Activated CD4-positive, alpha-beta memory T cell treated with anti-CD3 and anti-CD28 coated beads, Interleukin-2, amount 10 ng/mL, durations not matched to agents 7 days and 5 days (primary cell): ENCODE data around the gene IRF7. TPM values are rescaled to one million over a fixed set of nuclear protein-coding genes. Genes with fewer than 3 reads are reported as not detected.

ENCODE experiments used
- CTCF ChIA-PET: fragments of 350-600 bp; sonication (Branson Sonifier 250); formaldehyde crosslinking; loops from one replicate; lab custom pipeline; 2021; ENCODE audit warnings: antibody characterized with exemption, inconsistent platforms; lab: Charles Lee
- POLR2A ChIA-PET: fragments of 350-600 bp; sonication (Branson Sonifier 250); formaldehyde crosslinking; loops from one replicate; lab custom pipeline; 2021; ENCODE audit warnings: antibody characterized with exemption; lab: Charles Lee
- DNase-seq: peaks from one replicate; pipeline ENCODE4 v3.0.0-alpha.2; 2020
- H3K27ac Mint-ChIP-seq: one replicate; pipeline ENCODE4 v1.8.0; 2021; ENCODE audit warnings: mild to moderate bottlenecking, mixed read lengths
- H3K27me3 Mint-ChIP-seq: one replicate; pipeline ENCODE4 v1.8.0; 2021; ENCODE audit warnings: mixed read lengths
- H3K36me3 Mint-ChIP-seq: one replicate; pipeline ENCODE4 v1.8.0; 2021; ENCODE audit warnings: low read depth, mixed read lengths
- H3K4me1 Mint-ChIP-seq: one replicate; pipeline ENCODE4 v1.8.0; 2021; ENCODE audit warnings: mixed read lengths
- H3K4me3 Mint-ChIP-seq: one replicate; pipeline ENCODE4 v1.8.0; 2021; ENCODE audit warnings: mild to moderate bottlenecking, mixed read lengths
- H3K9me3 Mint-ChIP-seq: one replicate; pipeline ENCODE4 v1.8.0; 2021; ENCODE audit warnings: mixed read lengths
- total RNA-seq, 2 experiments: library from RNA; stranded (reverse); gene quantifications; one replicate each; pipeline ENCODE4 v1.2.3, GENCODE V29; 2021

The IRF7 gene
- total RNA-seq, 2 experiments from 2014 or later: 220 to 221 TPM

- DNase-seq: no peak
- H3K27me3 Mint-ChIP-seq: no peaks in the 10 kb centered on the region
- H3K36me3 Mint-ChIP-seq: peaks cover 63% of the 10 kb centered on the region
- ChIA-PET POLR2A (interaction anchor here (0.8 to 1.6 kb wide), 2 partner anchors 9 to 20 kb away, joined by 3 read pairs; partner anchors contain the start of gene IRF7), CTCF (no interaction called here)
- H3K4me3 Mint-ChIP-seq: no peak overlapping the region
- no peak overlapping the region for H3K27ac Mint-ChIP-seq
- H3K4me1 Mint-ChIP-seq: peaks cover 2% of the 10 kb centered on the region
- H3K9me3 Mint-ChIP-seq: no peaks in the 10 kb centered on the region
Observed at GRCh38 chr11:607020-607780, 8.6 kb downstream of the IRF7 start.

GRCh38 chr11:606245-606644 lies 9.5 kb downstream of the IRF7 start:
- ChIA-PET CTCF (no interaction called here), POLR2A (interaction anchor here (0.8 kb wide), 1 partner anchor 10 kb away, joined by 3 read pairs; the partner anchor contains the start of gene IRF7)
- no peak for DNase-seq
- Mint-ChIP-seq H3K27me3 (no peaks in the 10 kb centered on the region), H3K27ac (no peak overlapping the region), H3K9me3 (no peaks in the 10 kb centered on the region), H3K36me3 (peaks cover 63% of the 10 kb centered on the region), H3K4me3 (no peak overlapping the region), H3K4me1 (no peaks in the 10 kb centered on the region)

- Mint-ChIP-seq H3K27ac (no peak overlapping the region), H3K4me3 (no peak overlapping the region), H3K36me3 (peaks cover 59% of the 10 kb centered on the region), H3K9me3 (no peaks in the 10 kb centered on the region), H3K27me3 (no peaks in the 10 kb centered on the region), H3K4me1 (no peaks in the 10 kb centered on the region)
- no peak for DNase-seq
- ChIA-PET CTCF (no interaction called here), POLR2A (interaction anchor here (1.3 kb wide), 1 partner anchor 9 kb away, joined by 5 read pairs; no protein-coding TSS in a partner anchor)
Observed at GRCh38 chr11:605286-606129, 10.2 kb downstream of the IRF7 start.

- Mint-ChIP-seq H3K4me1 (no peaks in the 10 kb centered on the region), H3K27ac (no peak overlapping the region), H3K27me3 (no peaks in the 10 kb centered on the region), H3K9me3 (no peaks in the 10 kb centered on the region), H3K36me3 (peaks cover 56% of the 10 kb centered on the region), H3K4me3 (no peak overlapping the region)
- ChIA-PET CTCF (no interaction called here), POLR2A (no interaction called here)
- DNase-seq: no peak
Observed at GRCh38 chr11:603154-603553, 12.6 kb downstream of the IRF7 start.

- H3K27me3 Mint-ChIP-seq: no peaks in the 10 kb centered on the region
- ChIA-PET POLR2A (interaction anchor here (0.9 kb wide), 1 partner anchor 26 kb away, joined by 3 read pairs; the partner anchor contains the start of gene PHRF1), CTCF (interaction anchor here (0.7 kb wide), 1 partner anchor 234 kb away, joined by 4 read pairs; no protein-coding TSS in a partner anchor)
- H3K4me1 Mint-ChIP-seq: peaks cover 5% of the 10 kb centered on the region
- H3K4me3 Mint-ChIP-seq: no peak overlapping the region
- DNase-seq: no peak
- H3K27ac Mint-ChIP-seq: no peak overlapping the region
- peaks cover 54% of the 10 kb centered on the region for H3K36me3 Mint-ChIP-seq
- H3K9me3 Mint-ChIP-seq: no peaks in the 10 kb centered on the region
Observed at GRCh38 chr11:601573-602245, 14.0 kb downstream of the IRF7 start.

- ChIA-PET POLR2A (no interaction called here), CTCF (no interaction called here)
- Mint-ChIP-seq H3K4me3 (no peak overlapping the region), H3K27ac (peak overlapping the region; percentile 7), H3K36me3 (peaks cover 54% of the 10 kb centered on the region), H3K27me3 (no peaks in the 10 kb centered on the region), H3K9me3 (no peaks in the 10 kb centered on the region), H3K4me1 (peaks cover 25% of the 10 kb centered on the region)
- DNase-seq: no peak
Observed at GRCh38 chr11:598005-598680, 17.6 kb downstream of the IRF7 start.

- ChIA-PET CTCF (no interaction called here), POLR2A (no interaction called here)
- no peaks in the 10 kb centered on the region for H3K9me3 Mint-ChIP-seq
- no peak overlapping the region for H3K27ac Mint-ChIP-seq
- DNase-seq: no peak
- H3K27me3 Mint-ChIP-seq: no peaks in the 10 kb centered on the region
- H3K36me3 Mint-ChIP-seq: peaks cover 57% of the 10 kb centered on the region
- peaks cover 25% of the 10 kb centered on the region for H3K4me1 Mint-ChIP-seq
- no peak overlapping the region for H3K4me3 Mint-ChIP-seq
Observed at GRCh38 chr11:597166-597725, 18.5 kb downstream of the IRF7 start.

GRCh38 chr11:596374-596773 lies 19.4 kb downstream of the IRF7 start:
- CTCF ChIA-PET: interaction anchor here (1.3 kb wide), 1 partner anchor 42 kb away, joined by 3 read pairs; no protein-coding TSS in a partner anchor
- peak; percentile 59 for DNase-seq
- Mint-ChIP-seq H3K9me3 (no peaks in the 10 kb centered on the region), H3K27ac (peak overlapping the region; percentile 61), H3K27me3 (no peaks in the 10 kb centered on the region), H3K36me3 (peaks cover 53% of the 10 kb centered on the region), H3K4me1 (peaks cover 25% of the 10 kb centered on the region), H3K4me3 (no peak overlapping the region)
- POLR2A ChIA-PET: no interaction called here

- ChIA-PET CTCF (interaction anchor here (1.3 kb wide), 1 partner anchor 41 kb away, joined by 3 read pairs; no protein-coding TSS in a partner anchor), POLR2A (no interaction called here)
- DNase-seq: no peak
- Mint-ChIP-seq H3K36me3 (peaks cover 59% of the 10 kb centered on the region), H3K4me1 (peaks cover 25% of the 10 kb centered on the region), H3K27me3 (no peaks in the 10 kb centered on the region), H3K27ac (no peak overlapping the region), H3K9me3 (no peaks in the 10 kb centered on the region), H3K4me3 (no peak overlapping the region)
Observed at GRCh38 chr11:595400-595799, 20.4 kb downstream of the IRF7 start.

GRCh38 chr11:593347-593746 lies 22.4 kb downstream of the IRF7 start:
- Mint-ChIP-seq H3K27me3 (no peaks in the 10 kb centered on the region), H3K4me3 (no peak overlapping the region), H3K4me1 (peaks cover 32% of the 10 kb centered on the region), H3K9me3 (no peaks in the 10 kb centered on the region), H3K27ac (no peak overlapping the region), H3K36me3 (peaks cover 70% of the 10 kb centered on the region)
- DNase-seq: no peak
- CTCF ChIA-PET: no interaction called here
- POLR2A ChIA-PET: no interaction called here

- Mint-ChIP-seq H3K9me3 (no peaks in the 10 kb centered on the region), H3K4me3 (no peak overlapping the region), H3K27ac (no peak overlapping the region), H3K36me3 (peaks cover 72% of the 10 kb centered on the region), H3K4me1 (peaks cover 37% of the 10 kb centered on the region), H3K27me3 (no peaks in the 10 kb centered on the region)
- ChIA-PET POLR2A (no interaction called here), CTCF (no interaction called here)
- no peak for DNase-seq
Observed at GRCh38 chr11:592918-593317, 22.8 kb downstream of the IRF7 start.

- no peaks in the 10 kb centered on the region for H3K27me3 Mint-ChIP-seq
- ChIA-PET POLR2A (no interaction called here), CTCF (no interaction called here)
- no peak overlapping the region for H3K27ac Mint-ChIP-seq
- peaks cover 76% of the 10 kb centered on the region for H3K36me3 Mint-ChIP-seq
- DNase-seq: no peak
- peaks cover 41% of the 10 kb centered on the region for H3K4me1 Mint-ChIP-seq
- no peak overlapping the region for H3K4me3 Mint-ChIP-seq
- no peaks in the 10 kb centered on the region for H3K9me3 Mint-ChIP-seq
Observed at GRCh38 chr11:592501-592900, 23.2 kb downstream of the IRF7 start.
